HG03432 (cell line): ENCODE measurements around the gene AIG1.
A peak's percentile ranks its signal among the peaks of the same experiment; 100 is the strongest.

Source experiments
- ATAC-seq: cut with Tn5 transposase; IDR thresholded peaks from one replicate; pipeline ENCODE4 v1.9.1; 2021; ENCODE audit warnings: mild to moderate bottlenecking, moderate library complexity; ENCODE audit not compliant: unreplicated experiment

Gene AIG1

GRCh38 chr6:143261899-143262436, 201.3 kb downstream of the AIG1 start:
- ATAC-seq = no peak

- ATAC-seq = peak; percentile 92
Observed at GRCh38 chr6:143262859-143263258, 202.2 kb downstream of the AIG1 start.

GRCh38 chr6:143264379-143264778, 203.7 kb downstream of the AIG1 start:
- no peak for ATAC-seq

- ATAC-seq = no peak
Observed at GRCh38 chr6:143264986-143265764, 204.5 kb downstream of the AIG1 start.

GRCh38 chr6:143267760-143268159, 207.1 kb downstream of the AIG1 start:
- ATAC-seq = no peak

GRCh38 chr6:143268439-143268838, 207.8 kb downstream of the AIG1 start:
- ATAC-seq = no peak

GRCh38 chr6:143270026-143270425, 209.3 kb downstream of the AIG1 start:
- ATAC-seq = no peak

- ATAC-seq = no peak
Observed at GRCh38 chr6:143271024-143271423, 210.3 kb downstream of the AIG1 start.

GRCh38 chr6:143276436-143276835, 215.7 kb downstream of the AIG1 start:
- peak; percentile 97 for ATAC-seq

GRCh38 chr6:143279385-143279784, 218.7 kb downstream of the AIG1 start:
- ATAC-seq = peak; percentile 44

- ATAC-seq = no peak
Observed at GRCh38 chr6:143283887-143284645, 223.4 kb downstream of the AIG1 start.

- ATAC-seq = no peak
Observed at GRCh38 chr6:143286251-143286795, 225.6 kb downstream of the AIG1 start.

- no peak for ATAC-seq
Observed at GRCh38 chr6:143288923-143289322, 228.2 kb downstream of the AIG1 start.

- no peak for ATAC-seq
Observed at GRCh38 chr6:143290206-143290605, 229.5 kb downstream of the AIG1 start.

- no peak for ATAC-seq
Observed at GRCh38 chr6:143293523-143293922, 232.8 kb downstream of the AIG1 start.

- ATAC-seq = no peak
Observed at GRCh38 chr6:143294265-143294860, 233.7 kb downstream of the AIG1 start.

GRCh38 chr6:143295932-143296331, 235.2 kb downstream of the AIG1 start:
- ATAC-seq = no peak

GRCh38 chr6:143298071-143298470, 237.4 kb downstream of the AIG1 start:
- ATAC-seq = no peak

GRCh38 chr6:143299253-143300166, 238.8 kb downstream of the AIG1 start:
- ATAC-seq = peak; percentile 93

- no peak for ATAC-seq
Observed at GRCh38 chr6:143301188-143301587, 240.5 kb downstream of the AIG1 start.
